HG02885 (cell line): ENCODE data around the gene HOXD3.

ENCODE experiments used
- ATAC-seq: cut with Tn5 transposase; IDR thresholded peaks from one replicate; pipeline ENCODE4 v1.9.1; 2021; ENCODE audit warnings: mild to moderate bottlenecking; ENCODE audit not compliant: unreplicated experiment, poor library complexity

The HOXD3 gene

GRCh38 chr2:176156807-176157498 is at the start of gene HOXD3:
Gene HOXD3 (plus strand): TSS chr2:176157307. CDS start chr2:176169115, 11,808 bp downstream.
- no peak for ATAC-seq

GRCh38 chr2:176107731-176108181 is 49.4 kb upstream of the HOXD3 start:
- ATAC-seq = no peak

GRCh38 chr2:176109192-176109901 is 47.8 kb upstream of the HOXD3 start:
- ATAC-seq = no peak

- no peak for ATAC-seq
These were observed 47.2 kb upstream of the HOXD3 start for GRCh38 chr2:176109946-176110345.

- no peak for ATAC-seq
These were observed 46.4 kb upstream of the HOXD3 start for GRCh38 chr2:176110415-176111308.

GRCh38 chr2:176111309-176111663 is 45.8 kb upstream of the HOXD3 start:
- no peak for ATAC-seq

GRCh38 chr2:176111846-176112374 is 45.2 kb upstream of the HOXD3 start:
- no peak for ATAC-seq

GRCh38 chr2:176112375-176113302 is 44.5 kb upstream of the HOXD3 start:
- no peak for ATAC-seq

- ATAC-seq = no peak
These were observed 42.8 kb upstream of the HOXD3 start for GRCh38 chr2:176114120-176114929.

GRCh38 chr2:176114930-176115625 is 42.0 kb upstream of the HOXD3 start:
- no peak for ATAC-seq

GRCh38 chr2:176115883-176116813 is 41.0 kb upstream of the HOXD3 start, which contains the start of gene HOXD10:
Gene HOXD10 (plus strand): TSS chr2:176116778. CDS start chr2:176116834, 56 bp downstream.
- ATAC-seq = no peak

GRCh38 chr2:176117162-176117822 is 39.8 kb upstream of the HOXD3 start:
- no peak for ATAC-seq

GRCh38 chr2:176117823-176118371 is 39.2 kb upstream of the HOXD3 start:
- ATAC-seq = no peak

GRCh38 chr2:176118601-176119339 is 38.3 kb upstream of the HOXD3 start:
- no peak for ATAC-seq

- no peak for ATAC-seq
These were observed 36.5 kb upstream of the HOXD3 start for GRCh38 chr2:176120364-176121189.
